Measurements from ENCODE around the gene PRKCH. TPM values are rescaled to one million over a fixed set of nuclear protein-coding genes. Genes with fewer than 3 reads are reported as not detected.

Gene PRKCH
- total and polyA plus RNA-seq, 2 of the 13 experiments (the other 11 are each of a cell fraction or from before 2014, with no cell fraction given): 0.48 to 1.3 TPM

DNA sequence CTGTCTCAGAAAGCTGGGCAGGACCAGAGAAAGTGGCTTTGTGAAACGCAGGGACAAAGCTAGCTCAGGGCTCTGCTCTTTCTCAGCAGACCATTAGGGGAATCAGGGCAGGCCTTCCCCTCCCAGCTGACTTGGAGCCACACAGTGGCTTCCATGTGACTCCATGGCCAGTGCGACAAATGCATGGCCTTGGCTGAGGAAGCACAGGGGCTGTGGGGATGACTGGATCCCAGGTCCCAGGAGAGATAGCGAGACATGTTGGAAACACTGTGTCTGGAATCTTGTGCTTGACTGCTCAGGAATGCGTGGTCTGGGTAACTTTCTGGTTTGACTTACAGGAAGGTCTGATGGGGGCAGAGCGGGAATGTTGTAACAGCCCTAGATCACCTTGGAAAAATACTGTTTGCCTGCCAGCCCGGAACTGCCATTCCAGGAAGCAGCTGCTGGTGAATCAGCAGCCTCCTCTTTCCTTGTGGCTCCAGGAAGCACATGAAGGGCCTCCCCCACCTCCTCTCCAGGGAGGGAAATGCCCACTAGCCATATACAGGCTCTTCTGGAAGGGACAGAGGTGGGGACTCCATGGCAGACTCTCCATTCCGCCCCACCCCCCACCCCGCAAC, 240.4 kb downstream of the PRKCH start (continued):
- no peak; the same call in 1 of the 2 replicates for TF ChIP-seq HOXD1 (CRISPR knock-in tag; IDR thresholded peaks at IDR 0.05)
- TF ChIP-seq, protein P1, sequence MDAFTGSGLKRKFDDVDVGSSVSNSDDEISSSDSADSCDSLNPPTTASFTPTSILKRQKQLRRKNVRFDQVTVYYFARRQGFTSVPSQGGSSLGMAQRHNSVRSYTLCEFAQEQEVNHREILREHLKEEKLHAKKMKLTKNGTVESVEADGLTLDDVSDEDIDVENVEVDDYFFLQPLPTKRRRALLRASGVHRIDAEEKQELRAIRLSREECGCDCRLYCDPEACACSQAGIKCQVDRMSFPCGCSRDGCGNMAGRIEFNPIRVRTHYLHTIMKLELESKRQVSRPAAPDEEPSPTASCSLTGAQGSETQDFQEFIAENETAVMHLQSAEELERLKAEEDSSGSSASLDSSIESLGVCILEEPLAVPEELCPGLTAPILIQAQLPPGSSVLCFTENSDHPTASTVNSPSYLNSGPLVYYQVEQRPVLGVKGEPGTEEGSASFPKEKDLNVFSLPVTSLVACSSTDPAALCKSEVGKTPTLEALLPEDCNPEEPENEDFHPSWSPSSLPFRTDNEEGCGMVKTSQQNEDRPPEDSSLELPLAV (CRISPR knock-in tag; conservative IDR thresholded peaks at IDR 0.05; ENCODE audit: low read depth): no peak
- 0 out of 2 replicates have a peak, but pooled peaks have one; percentile 52 for TF ChIP-seq ZNF136 (CRISPR knock-in tag; IDR thresholded peaks at IDR 0.05; ENCODE audit: low read depth)
- peak; percentile 50; the same call in 1 of the 2 replicates for TF ChIP-seq ARNT2 (CRISPR knock-in tag; IDR thresholded peaks at IDR 0.05; ENCODE audit: low read depth)
- no peak for TF ChIP-seq FOXP1 (IDR thresholded peaks at IDR 0.05)
- peak; percentile 48 for TF ChIP-seq FOXP1 (CRISPR knock-in tag; IDR thresholded peaks at IDR 0.05)
- no peak for TF ChIP-seq RORA (CRISPR knock-in tag; IDR thresholded peaks at IDR 0.05)
- no peak for TF ChIP-seq RARG (CRISPR knock-in tag; IDR thresholded peaks at IDR 0.05; ENCODE audit: low read depth)
- TF ChIP-seq XBP1 (CRISPR knock-in tag; IDR thresholded peaks at IDR 0.05): no peak
- TF ChIP-seq SCMH1 (CRISPR knock-in tag; IDR thresholded peaks at IDR 0.05; ENCODE audit: borderline replicate concordance): no peak
- TF ChIP-seq RELA (CRISPR knock-in tag; IDR thresholded peaks at IDR 0.05): no peak; the same call in 1 of the 2 replicates
- no peak for TF ChIP-seq CCAR2 (optimal IDR thresholded peaks at IDR 0.05; ENCODE audit: low read depth, low read length)
- peak; percentile 55; the same call in 1 of the 2 replicates for TF ChIP-seq NFATC3 (CRISPR knock-in tag; IDR thresholded peaks at IDR 0.05)
- TF ChIP-seq TAF1 (CRISPR knock-in tag; IDR thresholded peaks at IDR 0.05): peak; percentile 76; the same call in 1 of the 2 replicates
- TF ChIP-seq GFI1 (CRISPR knock-in tag; IDR thresholded peaks at IDR 0.05; ENCODE audit: borderline replicate concordance): peak; percentile 43; the same call in 1 of the 2 replicates
- TF ChIP-seq, protein P2, sequence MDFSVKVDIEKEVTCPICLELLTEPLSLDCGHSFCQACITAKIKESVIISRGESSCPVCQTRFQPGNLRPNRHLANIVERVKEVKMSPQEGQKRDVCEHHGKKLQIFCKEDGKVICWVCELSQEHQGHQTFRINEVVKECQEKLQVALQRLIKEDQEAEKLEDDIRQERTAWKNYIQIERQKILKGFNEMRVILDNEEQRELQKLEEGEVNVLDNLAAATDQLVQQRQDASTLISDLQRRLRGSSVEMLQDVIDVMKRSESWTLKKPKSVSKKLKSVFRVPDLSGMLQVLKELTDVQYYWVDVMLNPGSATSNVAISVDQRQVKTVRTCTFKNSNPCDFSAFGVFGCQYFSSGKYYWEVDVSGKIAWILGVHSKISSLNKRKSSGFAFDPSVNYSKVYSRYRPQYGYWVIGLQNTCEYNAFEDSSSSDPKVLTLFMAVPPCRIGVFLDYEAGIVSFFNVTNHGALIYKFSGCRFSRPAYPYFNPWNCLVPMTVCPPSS (IDR thresholded peaks at IDR 0.05): no peak
- TF ChIP-seq SOX5 (CRISPR knock-in tag; IDR thresholded peaks at IDR 0.05; ENCODE audit: borderline replicate concordance): peak; percentile 74; the same call in 1 of the 2 replicates
- peak; percentile 52 for TF ChIP-seq YY1 (IDR thresholded peaks at IDR 0.05; ENCODE audit: insufficient read depth, insufficient replicate concordance, low read depth, low read length)
- TF ChIP-seq, protein P3, sequence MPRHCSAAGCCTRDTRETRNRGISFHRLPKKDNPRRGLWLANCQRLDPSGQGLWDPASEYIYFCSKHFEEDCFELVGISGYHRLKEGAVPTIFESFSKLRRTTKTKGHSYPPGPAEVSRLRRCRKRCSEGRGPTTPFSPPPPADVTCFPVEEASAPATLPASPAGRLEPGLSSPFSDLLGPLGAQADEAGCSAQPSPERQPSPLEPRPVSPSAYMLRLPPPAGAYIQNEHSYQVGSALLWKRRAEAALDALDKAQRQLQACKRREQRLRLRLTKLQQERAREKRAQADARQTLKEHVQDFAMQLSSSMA (CRISPR knock-in tag; IDR thresholded peaks at IDR 0.05): no peak; the same call in 1 of the 2 replicates
- no peak for TF ChIP-seq FOXM1 (CRISPR knock-in tag; IDR thresholded peaks at IDR 0.05)
- 0 out of 2 replicates have a peak, but pooled peaks have one; percentile 54 for TF ChIP-seq ZNF446 (CRISPR knock-in tag; IDR thresholded peaks at IDR 0.05)
- 0 out of 2 replicates have a peak, but pooled peaks have one; percentile 25 for TF ChIP-seq NR2F6 (IDR thresholded peaks at IDR 0.05)
- peak; percentile 70 for TF ChIP-seq NR2F6 (CRISPR knock-in tag; IDR thresholded peaks at IDR 0.05)
- TF ChIP-seq ZNF616 (CRISPR knock-in tag; IDR thresholded peaks at IDR 0.05; ENCODE audit: low read depth): no peak
- TF ChIP-seq ZFY (CRISPR knock-in tag; IDR thresholded peaks at IDR 0.05): peak; percentile 68
- no peak for TF ChIP-seq RFXAP (CRISPR knock-in tag; IDR thresholded peaks at IDR 0.05; ENCODE audit: borderline replicate concordance)
- TF ChIP-seq, protein P4, sequence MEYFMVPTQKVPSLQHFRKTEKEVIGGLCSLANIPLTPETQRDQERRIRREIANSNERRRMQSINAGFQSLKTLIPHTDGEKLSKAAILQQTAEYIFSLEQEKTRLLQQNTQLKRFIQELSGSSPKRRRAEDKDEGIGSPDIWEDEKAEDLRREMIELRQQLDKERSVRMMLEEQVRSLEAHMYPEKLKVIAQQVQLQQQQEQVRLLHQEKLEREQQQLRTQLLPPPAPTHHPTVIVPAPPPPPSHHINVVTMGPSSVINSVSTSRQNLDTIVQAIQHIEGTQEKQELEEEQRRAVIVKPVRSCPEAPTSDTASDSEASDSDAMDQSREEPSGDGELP (IDR thresholded peaks at IDR 0.05; ENCODE audit: borderline replicate concordance, low read depth): peak; percentile 91
